T-helper 2 cell treated with Interferon-gamma antibody and Interleukin-4, amounts not matched to agents 5 μg/mL and 100 μg/mL, for 36 hours (primary cell): ENCODE data around the gene SMARCA2.

Experiments used
- DNase-seq: peaks from one replicate; pipeline ENCODE4 v3.0.0; 2021; ENCODE audit warnings: low spot score
- H3K27ac Mint-ChIP-seq: one replicate; pipeline ENCODE4 v1.8.0; 2021; ENCODE audit warnings: mild to moderate bottlenecking, mixed read lengths
- H3K27me3 Mint-ChIP-seq: one replicate; pipeline ENCODE4 v1.8.0; 2021; ENCODE audit warnings: low read depth, mixed read lengths
- H3K36me3 Mint-ChIP-seq: one replicate; pipeline ENCODE4 v1.8.0; 2021; ENCODE audit warnings: low read depth, mixed read lengths
- H3K4me1 Mint-ChIP-seq: one replicate; pipeline ENCODE4 v1.8.0; 2021; ENCODE audit warnings: low read depth, mixed read lengths
- H3K4me3 Mint-ChIP-seq: one replicate; pipeline ENCODE4 v1.8.0; 2022; ENCODE audit warnings: mild to moderate bottlenecking, moderate library complexity, mixed read lengths
- H3K9me3 Mint-ChIP-seq: one replicate; pipeline ENCODE4 v1.8.0; 2021; ENCODE audit warnings: mixed read lengths

The SMARCA2 gene

DNA sequence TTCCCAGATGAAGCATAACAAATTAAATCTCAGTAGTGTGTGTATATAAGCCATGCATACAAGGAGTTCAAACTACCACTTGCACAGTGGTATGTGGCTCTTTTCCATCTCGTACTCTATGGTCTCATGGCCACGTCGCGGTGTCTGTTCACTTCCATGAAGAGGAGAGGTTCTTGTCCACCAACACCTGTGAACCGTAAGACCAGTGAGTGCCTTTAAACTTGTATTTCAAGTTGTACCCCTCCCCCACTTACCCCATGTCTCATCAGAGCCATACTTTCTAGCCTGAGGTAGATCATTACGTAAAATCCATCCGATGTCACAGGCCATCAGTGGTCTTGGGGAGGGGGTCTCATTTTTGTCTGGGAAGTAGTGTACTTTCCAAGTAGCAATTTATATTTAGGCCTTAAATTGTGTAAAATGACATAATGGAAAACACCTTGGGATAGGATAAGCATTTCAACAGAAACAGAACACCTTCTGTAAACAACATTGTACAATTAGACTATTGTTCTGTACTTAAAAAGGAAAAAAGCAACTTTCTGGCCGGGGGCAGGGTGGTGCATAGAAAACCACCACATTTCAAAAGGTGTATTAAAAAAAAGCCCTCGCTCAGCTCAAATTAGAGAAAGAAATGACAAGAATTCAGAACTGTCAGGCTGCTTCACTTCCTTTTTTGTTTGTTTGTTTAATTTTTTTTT, 163.0 kb downstream of the SMARCA2 start:
- no peak overlapping the region for H3K27ac Mint-ChIP-seq

DNA sequence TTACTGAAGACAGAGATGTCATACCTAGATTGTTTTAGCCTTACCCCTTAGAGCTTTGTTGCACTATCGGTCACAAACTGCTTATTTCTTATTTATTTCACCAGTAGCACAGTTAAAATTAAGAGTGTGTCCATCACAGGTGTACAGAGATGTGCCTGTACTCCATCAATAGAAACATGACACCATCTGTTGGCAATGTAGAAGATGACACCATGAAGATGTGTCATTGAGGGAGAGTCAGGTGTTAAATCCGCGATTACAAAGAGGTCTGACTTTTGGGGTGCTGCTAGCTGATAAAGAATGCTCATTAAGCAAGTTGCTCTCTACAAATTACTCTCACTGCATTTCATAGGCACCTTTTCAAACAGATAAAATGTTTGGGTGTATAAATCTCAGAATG, 164.4 kb downstream of the SMARCA2 start:
- Mint-ChIP-seq H3K4me1 (no peaks in the 10 kb centered on the region), H3K9me3 (no peaks in the 10 kb centered on the region), H3K27ac (no peak overlapping the region), H3K27me3 (no peaks in the 10 kb centered on the region), H3K36me3 (peaks cover 15% of the 10 kb centered on the region), H3K4me3 (no peak overlapping the region)
- DNase-seq: no peak

More for the DNA sequence above, 163.0 kb downstream of the SMARCA2 start:
- H3K9me3 Mint-ChIP-seq: no peaks in the 10 kb centered on the region
- peaks cover 7% of the 10 kb centered on the region for H3K36me3 Mint-ChIP-seq
- H3K4me3 Mint-ChIP-seq: no peak overlapping the region
- H3K27me3 Mint-ChIP-seq: no peaks in the 10 kb centered on the region
- H3K4me1 Mint-ChIP-seq: no peaks in the 10 kb centered on the region
- DNase-seq: no peak

DNA sequence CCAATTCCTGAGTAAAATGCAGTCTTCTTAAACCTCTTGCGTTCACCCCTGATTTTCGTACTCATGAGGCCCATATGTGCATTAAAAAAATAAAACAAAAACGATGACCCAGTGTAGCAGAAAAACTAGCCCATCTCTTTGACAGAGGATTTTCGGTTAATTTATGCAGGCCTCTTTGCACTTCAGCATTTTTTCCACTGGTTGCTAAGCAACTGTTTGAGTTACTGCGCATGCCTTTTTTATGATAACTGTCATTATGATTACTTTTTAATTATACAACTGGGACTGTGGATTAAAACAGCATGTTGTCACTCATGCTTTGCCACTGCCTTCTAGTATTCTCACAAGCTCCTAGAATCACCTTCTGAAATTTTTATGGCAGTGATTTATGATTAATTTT, 165.0 kb downstream of the SMARCA2 start:
- Mint-ChIP-seq H3K9me3 (no peaks in the 10 kb centered on the region), H3K4me1 (no peaks in the 10 kb centered on the region), H3K4me3 (no peak overlapping the region), H3K36me3 (peaks cover 17% of the 10 kb centered on the region), H3K27me3 (no peaks in the 10 kb centered on the region), H3K27ac (no peak overlapping the region)
- no peak for DNase-seq

DNA sequence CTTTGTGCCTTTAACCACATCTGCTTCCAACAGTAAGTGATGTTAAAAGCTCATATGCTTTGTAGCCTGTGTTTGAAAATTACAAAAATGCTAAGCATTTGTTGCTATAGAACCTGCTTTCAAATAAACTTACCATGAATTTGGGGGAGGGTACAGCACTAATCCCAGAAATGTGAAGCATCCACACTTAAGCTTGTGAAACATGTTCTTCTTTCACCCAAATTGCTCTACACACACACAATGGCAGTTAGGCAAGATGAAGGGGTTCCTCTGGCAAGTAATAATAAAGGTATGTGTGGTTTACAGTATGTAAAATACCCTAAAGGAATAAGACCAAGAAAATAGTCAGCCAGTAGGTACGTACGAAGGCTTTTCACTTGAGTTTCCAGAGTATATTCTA, 165.6 kb downstream of the SMARCA2 start:
- no peaks in the 10 kb centered on the region for H3K4me1 Mint-ChIP-seq
- no peaks in the 10 kb centered on the region for H3K27me3 Mint-ChIP-seq
- DNase-seq: no peak
- H3K27ac Mint-ChIP-seq: no peak overlapping the region
- H3K4me3 Mint-ChIP-seq: no peak overlapping the region
- no peaks in the 10 kb centered on the region for H3K9me3 Mint-ChIP-seq
- peaks cover 17% of the 10 kb centered on the region for H3K36me3 Mint-ChIP-seq

DNA sequence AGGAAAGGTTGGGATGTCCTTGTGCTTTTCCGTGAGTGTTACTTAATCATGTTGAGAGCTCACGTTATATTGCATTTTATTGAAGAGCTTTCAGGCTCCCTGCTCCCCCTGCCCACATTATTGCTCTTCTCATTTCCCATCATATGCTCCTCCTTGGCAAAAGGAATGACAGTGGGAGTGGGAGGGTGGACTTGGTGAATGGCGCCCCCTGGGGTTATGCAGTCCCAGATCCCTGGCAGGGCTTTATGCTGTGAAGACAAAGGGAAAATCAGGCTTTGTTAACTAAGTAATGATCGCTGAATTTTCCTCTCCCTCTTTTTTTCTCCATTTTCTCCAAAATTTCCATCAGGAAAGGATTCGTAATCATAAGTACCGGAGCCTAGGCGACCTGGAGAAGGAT, 166.6 kb downstream of the SMARCA2 start:
- H3K36me3 Mint-ChIP-seq: peaks cover 22% of the 10 kb centered on the region

DNA sequence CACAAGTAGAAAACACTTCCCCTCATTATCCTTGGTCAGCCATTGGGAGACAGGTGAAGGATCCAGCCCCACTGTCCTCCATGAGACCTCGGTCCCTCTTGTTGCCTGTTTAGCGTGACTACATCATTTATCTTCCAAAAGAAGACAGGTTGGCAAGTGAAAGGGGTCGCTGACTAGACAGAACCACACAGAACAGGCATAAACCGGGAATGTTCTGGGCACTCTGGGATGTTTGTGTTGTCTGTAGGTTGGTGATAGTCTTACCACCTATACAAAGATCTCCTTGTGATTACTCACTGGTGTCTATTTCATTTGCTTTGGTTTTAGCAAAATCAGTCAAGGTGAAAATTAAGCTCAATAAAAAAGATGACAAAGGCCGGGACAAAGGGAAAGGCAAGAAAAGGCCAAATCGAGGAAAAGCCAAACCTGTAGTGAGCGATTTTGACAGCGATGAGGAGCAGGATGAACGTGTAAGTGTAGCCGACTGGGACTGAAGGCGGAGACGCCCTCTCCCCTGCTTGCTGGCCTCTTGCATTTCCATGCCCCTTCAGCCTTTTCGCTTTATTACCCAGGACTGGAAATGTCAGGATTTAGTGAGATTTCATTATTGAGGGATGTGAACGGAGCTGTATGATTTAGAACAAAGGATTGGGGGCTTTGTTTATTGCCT, 175.9 kb downstream of the SMARCA2 start:
- no peaks in the 10 kb centered on the region for H3K27me3 Mint-ChIP-seq
- no peak overlapping the region for H3K27ac Mint-ChIP-seq
- H3K9me3 Mint-ChIP-seq: no peaks in the 10 kb centered on the region
- peaks cover 2% of the 10 kb centered on the region for H3K4me1 Mint-ChIP-seq
- H3K36me3 Mint-ChIP-seq: peaks cover 50% of the 10 kb centered on the region
- DNase-seq: no peak
- no peak overlapping the region for H3K4me3 Mint-ChIP-seq

More for the DNA sequence above, 166.6 kb downstream of the SMARCA2 start:
- no peaks in the 10 kb centered on the region for H3K9me3 Mint-ChIP-seq
- no peak overlapping the region for H3K27ac Mint-ChIP-seq
- H3K4me3 Mint-ChIP-seq: no peak overlapping the region
- no peaks in the 10 kb centered on the region for H3K27me3 Mint-ChIP-seq
- DNase-seq: no peak
- no peaks in the 10 kb centered on the region for H3K4me1 Mint-ChIP-seq

DNA sequence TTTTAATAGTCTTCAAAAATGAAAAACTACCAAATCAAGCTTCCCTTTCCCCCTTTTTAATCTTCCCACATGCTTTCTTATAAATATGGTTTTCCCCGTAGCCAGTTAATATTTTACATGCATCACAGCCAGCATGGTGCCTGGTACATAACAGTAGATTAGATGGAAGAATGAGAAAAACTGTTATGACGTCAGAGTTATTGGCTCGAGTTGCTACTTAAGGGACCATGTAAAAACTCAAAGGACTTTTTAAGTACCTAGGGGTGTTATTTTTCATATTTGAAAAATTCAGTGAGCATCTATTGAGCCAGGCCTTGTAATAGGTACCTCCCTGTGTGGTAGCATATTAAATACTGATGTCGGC, 176.4 kb downstream of the SMARCA2 start:
- no peak for DNase-seq
- H3K36me3 Mint-ChIP-seq: peaks cover 49% of the 10 kb centered on the region
- no peaks in the 10 kb centered on the region for H3K27me3 Mint-ChIP-seq
- peaks cover 2% of the 10 kb centered on the region for H3K4me1 Mint-ChIP-seq
- no peak overlapping the region for H3K4me3 Mint-ChIP-seq
- no peaks in the 10 kb centered on the region for H3K9me3 Mint-ChIP-seq
- no peak overlapping the region for H3K27ac Mint-ChIP-seq

DNA sequence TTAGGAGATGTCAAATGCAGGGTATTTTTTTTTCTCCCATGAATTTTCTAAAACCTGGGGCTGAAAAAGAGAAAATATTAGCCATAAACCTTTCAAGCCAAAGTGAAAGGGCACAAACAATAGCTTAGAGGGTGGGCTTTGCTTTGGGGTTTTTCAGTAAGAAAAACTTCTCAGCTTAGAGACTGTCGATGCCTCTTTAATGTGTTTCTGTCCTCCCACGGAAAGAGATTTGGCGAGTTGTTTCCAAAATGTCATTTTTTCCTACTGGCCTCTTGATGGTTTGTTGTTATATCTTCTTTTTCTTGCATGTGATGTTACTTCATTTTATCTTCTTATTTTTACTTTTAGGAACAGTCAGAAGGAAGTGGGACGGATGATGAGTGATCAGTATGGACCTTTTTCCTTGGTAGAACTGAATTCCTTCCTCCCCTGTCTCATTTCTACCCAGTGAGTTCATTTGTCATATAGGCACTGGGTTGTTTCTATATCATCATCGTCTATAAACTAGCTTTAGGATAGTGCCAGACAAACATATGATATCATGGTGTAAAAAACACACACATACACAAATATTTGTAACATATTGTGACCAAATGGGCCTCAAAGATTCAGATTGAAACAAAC, 177.3 kb downstream of the SMARCA2 start:
- no peak for DNase-seq
- Mint-ChIP-seq H3K27ac (peak overlapping the region; percentile 37), H3K4me1 (peaks cover 2% of the 10 kb centered on the region), H3K27me3 (no peaks in the 10 kb centered on the region), H3K9me3 (no peaks in the 10 kb centered on the region), H3K36me3 (peaks cover 45% of the 10 kb centered on the region), H3K4me3 (no peak overlapping the region)

DNA sequence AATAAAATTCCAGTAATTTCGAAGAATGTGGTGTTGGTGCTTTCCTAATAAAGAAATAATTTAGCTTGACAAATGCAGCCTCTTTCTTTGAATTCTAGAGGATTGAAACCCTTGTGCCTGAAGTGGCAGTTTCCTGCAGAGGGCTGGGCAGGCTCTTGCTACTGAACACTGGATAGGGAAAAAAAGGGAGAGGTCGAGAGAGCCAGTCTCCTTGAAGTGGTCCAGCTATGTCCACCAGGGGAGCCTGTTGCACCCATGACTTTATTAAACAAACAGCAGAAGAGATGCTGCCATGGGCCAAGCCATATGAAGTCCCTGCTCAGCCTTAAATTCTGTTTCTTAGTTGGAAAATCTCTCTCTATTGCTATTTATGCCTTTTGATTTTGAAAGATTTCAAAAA, 178.4 kb downstream of the SMARCA2 start:
- Mint-ChIP-seq H3K4me1 (peaks cover 2% of the 10 kb centered on the region), H3K9me3 (no peaks in the 10 kb centered on the region), H3K27me3 (no peaks in the 10 kb centered on the region), H3K4me3 (no peak overlapping the region), H3K27ac (no peak overlapping the region), H3K36me3 (peaks cover 47% of the 10 kb centered on the region)
- DNase-seq: no peak

DNA sequence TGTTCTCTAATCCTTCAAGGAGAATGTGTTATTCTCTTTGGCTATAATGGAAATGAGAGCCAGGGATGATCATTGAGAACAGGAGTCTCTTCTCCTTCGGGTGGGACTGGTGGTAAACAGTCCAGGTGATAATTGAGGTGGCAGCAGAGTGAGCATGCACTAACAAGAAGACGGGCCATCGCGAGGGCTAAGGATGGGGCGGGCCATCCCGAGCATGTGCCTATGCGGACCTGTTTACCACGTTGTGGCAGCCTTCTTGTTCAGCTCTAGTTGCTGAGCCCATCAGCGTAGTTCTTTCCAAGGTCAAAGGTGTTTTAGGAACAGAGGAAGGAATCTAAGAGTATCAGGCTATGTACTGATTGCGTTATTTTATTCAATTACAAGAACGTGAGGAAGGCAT, 180.1 kb downstream of the SMARCA2 start:
- Mint-ChIP-seq H3K27ac (no peak overlapping the region), H3K4me1 (peaks cover 6% of the 10 kb centered on the region), H3K9me3 (peaks cover 5% of the 10 kb centered on the region), H3K27me3 (no peaks in the 10 kb centered on the region), H3K4me3 (no peak overlapping the region), H3K36me3 (peaks cover 47% of the 10 kb centered on the region)
- no peak for DNase-seq

DNA sequence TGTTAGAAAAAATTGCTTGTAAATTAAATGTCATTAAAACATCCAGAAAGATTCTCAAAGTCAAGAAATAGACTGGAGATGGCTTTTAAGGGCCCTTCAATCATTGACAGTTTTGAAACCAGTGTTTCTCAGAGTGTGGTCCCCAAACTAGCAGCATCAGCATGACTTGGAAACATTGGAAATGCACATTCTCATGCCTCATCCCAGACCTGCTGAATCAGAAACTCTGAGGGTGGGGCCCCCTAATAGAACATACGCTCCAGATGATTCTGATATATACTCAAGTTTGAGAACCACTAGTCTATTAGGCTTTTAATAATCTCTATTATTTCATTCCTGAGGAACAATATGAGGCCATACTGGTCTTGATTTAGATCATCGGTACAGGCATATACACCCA, 181.6 kb downstream of the SMARCA2 start:
- Mint-ChIP-seq H3K9me3 (peaks cover 5% of the 10 kb centered on the region), H3K27me3 (no peaks in the 10 kb centered on the region), H3K4me3 (no peak overlapping the region), H3K4me1 (peaks cover 6% of the 10 kb centered on the region), H3K27ac (no peak overlapping the region), H3K36me3 (peaks cover 45% of the 10 kb centered on the region)
- no peak for DNase-seq

DNA sequence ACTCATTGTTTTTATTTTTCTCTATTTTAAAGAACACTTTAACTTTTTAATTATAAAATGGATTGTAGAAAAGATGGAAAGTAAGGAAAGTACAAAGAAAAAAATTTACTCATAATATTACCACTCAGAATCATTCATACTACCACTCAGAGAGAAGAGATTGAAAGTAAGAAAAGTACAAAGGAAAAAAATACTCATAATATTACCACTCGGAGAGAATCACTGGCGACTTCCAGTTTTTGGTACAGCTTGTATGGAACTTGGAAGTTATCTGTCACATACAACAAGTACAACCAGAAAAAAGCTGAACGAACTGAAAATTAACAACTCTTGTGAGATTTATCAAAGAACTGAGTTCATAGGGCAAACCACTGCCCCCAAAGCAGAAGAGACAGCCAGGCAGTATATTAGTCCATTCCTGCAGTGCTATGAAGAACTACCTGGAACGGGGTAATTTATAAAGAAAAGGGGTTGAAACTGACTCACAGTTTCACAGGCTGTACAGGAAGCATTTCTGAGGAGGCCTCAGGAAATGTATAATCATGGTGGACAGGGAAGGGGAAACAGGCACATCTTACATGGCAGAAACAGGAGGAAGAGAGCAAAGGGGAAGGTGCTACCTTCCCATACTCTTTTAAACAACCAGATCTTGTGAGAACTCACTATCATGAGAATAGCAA, 183.9 kb downstream of the SMARCA2 start:
- Mint-ChIP-seq H3K4me3 (no peak overlapping the region), H3K4me1 (peaks cover 4% of the 10 kb centered on the region), H3K27me3 (no peaks in the 10 kb centered on the region), H3K27ac (no peak overlapping the region), H3K9me3 (peaks cover 9% of the 10 kb centered on the region), H3K36me3 (peaks cover 31% of the 10 kb centered on the region)
- DNase-seq: no peak

DNA sequence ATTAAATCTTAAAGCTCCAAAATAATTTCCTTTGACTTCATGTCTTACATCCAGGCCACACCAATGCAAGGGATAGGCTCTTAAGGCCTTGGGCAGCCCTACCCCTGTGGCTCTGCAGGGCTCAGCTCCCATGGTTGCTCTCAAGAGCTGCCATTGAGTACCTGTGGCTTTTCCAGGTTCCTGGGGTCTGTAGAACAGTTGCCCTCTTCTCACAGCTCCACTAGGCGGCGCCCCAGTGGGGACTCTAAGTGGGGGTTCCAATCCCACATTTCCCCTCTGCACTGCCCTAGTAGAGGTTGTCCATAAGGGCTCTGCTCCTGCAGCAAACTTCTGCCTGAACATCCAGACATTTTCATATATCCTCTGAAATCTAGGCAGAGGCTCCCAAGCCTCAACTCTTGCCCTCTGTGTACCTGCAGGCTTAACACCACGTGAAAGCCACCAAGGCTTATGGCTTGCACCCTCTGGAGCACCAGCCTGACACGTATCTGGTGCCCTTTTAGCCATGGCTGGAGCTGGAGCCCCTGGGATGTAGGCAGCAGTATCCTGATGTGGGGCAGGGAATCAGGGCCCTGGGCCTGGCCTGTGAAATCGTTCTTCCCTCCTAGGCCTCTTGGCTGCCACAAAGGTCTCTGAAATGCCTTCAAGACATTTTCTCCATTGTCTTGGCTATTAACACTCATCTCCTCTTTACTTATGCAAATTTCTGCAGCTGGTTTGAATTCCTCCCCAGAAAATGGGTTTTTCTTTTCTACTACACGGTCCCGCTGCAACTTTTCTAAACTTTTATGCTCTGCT, 185.1 kb downstream of the SMARCA2 start:
- Mint-ChIP-seq H3K4me1 (peaks cover 4% of the 10 kb centered on the region), H3K27me3 (no peaks in the 10 kb centered on the region), H3K9me3 (peaks cover 9% of the 10 kb centered on the region), H3K4me3 (no peak overlapping the region), H3K36me3 (peaks cover 23% of the 10 kb centered on the region), H3K27ac (no peak overlapping the region)
- no peak for DNase-seq
